H1 (cell line): Measurements from ENCODE around the gene VGLL4. TPM values are rescaled to one million over a fixed set of nuclear protein-coding genes. Genes with fewer than 3 reads are reported as not detected.

ENCODE experiments used
- CTCF ChIA-PET: fragments of 300-600 bp; sonication (Branson Sonifier 250); formaldehyde crosslinking; loops from one replicate; lab custom pipeline; 2021; ENCODE audit not compliant: partially characterized antibody; lab: Charles Lee
- POLR2A ChIA-PET: fragments of 300-600 bp; sonication (Branson Sonifier 250); formaldehyde crosslinking; loops from one replicate; lab custom pipeline; 2021; ENCODE audit warnings: inconsistent platforms; ENCODE audit not compliant: partially characterized antibody; lab: Charles Lee
- DNase-seq, 2 experiments: peaks; one replicate each; pipeline versions ENCODE4 v3.0.0 to v3.0.0-alpha.2; 2010 to 2022; ENCODE audit warnings: low spot score in 2 of 2, low read depth in 1 of 2, mixed read lengths in 1 of 2
- FAIRE-seq: peaks from 2 replicates; lab custom pipeline; 2011; peaks lifted over from hg19 to GRCh38; lab: Jason Lieb, UNC
- H2AFZ ChIP-seq: 2 replicates; pipeline ENCODE4 v1.8.1; 2012; ENCODE audit warnings: low read length, inconsistent platforms
- H2AK5ac ChIP-seq: 2 replicates; pipeline ENCODE4 v1.6.1; 2013; ENCODE audit warnings: low read depth, low read length
- H2BK120ac ChIP-seq: replicated peaks from 2 replicates; pipeline ENCODE3; 2013; ENCODE audit warnings: low read depth, low read length, inconsistent platforms
- H2BK12ac ChIP-seq: 2 replicates; pipeline ENCODE4 v1.6.1; 2013; ENCODE audit warnings: low read depth, low read length
- H2BK15ac ChIP-seq: 2 replicates; pipeline ENCODE4 v1.6.1; 2013; ENCODE audit warnings: low read length
- H2BK20ac ChIP-seq: 2 replicates; pipeline ENCODE4 v1.6.1; 2013; ENCODE audit warnings: low read length
- H2BK5ac ChIP-seq: 2 replicates; pipeline ENCODE4 v1.6.1; 2013; ENCODE audit warnings: low read depth, low read length
- H3K14ac ChIP-seq: 2 replicates; pipeline ENCODE4 v1.6.1; 2013; ENCODE audit warnings: inconsistent platforms; ENCODE audit not compliant: insufficient read length
- H3K18ac ChIP-seq: 2 replicates; pipeline ENCODE4 v1.6.1; 2013; ENCODE audit warnings: low read length; ENCODE audit errors: extremely low read depth
- H3K23ac ChIP-seq: 2 replicates; pipeline ENCODE4 v1.6.1; 2013; ENCODE audit warnings: inconsistent platforms; ENCODE audit not compliant: insufficient read length
- H3K23me2 ChIP-seq: 2 replicates; pipeline ENCODE4 v1.6.1; 2013; ENCODE audit warnings: low read depth, low read length
- H3K27ac ChIP-seq: 2 replicates; pipeline ENCODE4 v1.6.1; 2011; ENCODE audit warnings: low read depth, low read length, inconsistent platforms
- H3K27me3 ChIP-seq, 4 experiments: replicated peaks in 1 of 4; 1 replicate in 1 of 4; 2 replicates in 3 of 4; pipeline versions ENCODE4 v1.6.1 to v1.8.1; 2011 to 2013; ENCODE audit warnings: low read length in 3 of 4, mild to moderate bottlenecking in 3 of 4, inconsistent platforms in 2 of 4, mixed read lengths in 2 of 4, moderate library complexity in 1 of 4; ENCODE audit not compliant: control insufficient read depth in 3 of 4, insufficient read depth in 3 of 4; ENCODE audit errors: extremely low read depth in 1 of 4
- H3K36me3 ChIP-seq, 4 experiments: 2 replicates each; pipeline versions ENCODE4 v1.6.1 to v1.8.1; 2011 to 2013; ENCODE audit warnings: mild to moderate bottlenecking in 4 of 4, low read length in 3 of 4, moderate library complexity in 2 of 4, control low read depth in 1 of 4, inconsistent platforms in 1 of 4; ENCODE audit not compliant: insufficient read depth in 4 of 4, control insufficient read depth in 2 of 4
- H3K4ac ChIP-seq: replicated peaks from 2 replicates; pipeline ENCODE3; 2013; ENCODE audit warnings: low read length, low read depth, mixed read lengths, inconsistent platforms; ENCODE audit not compliant: insufficient read length
- H3K4me1 ChIP-seq, 4 experiments: replicated peaks in 1 of 4; 1 replicate in 1 of 4; 2 replicates in 3 of 4; pipeline versions ENCODE4 v1.6.1 to v1.8.1; 2011 to 2013; ENCODE audit warnings: low read length in 3 of 4, inconsistent platforms in 2 of 4, mixed read lengths in 1 of 4; ENCODE audit not compliant: insufficient read depth in 4 of 4, control insufficient read depth in 3 of 4
- H3K4me2 ChIP-seq, 2 experiments: 2 replicates each; pipeline versions ENCODE4 v1.6.1 to v1.8.1; 2011 to 2013; ENCODE audit warnings: low read depth in 2 of 2, low read length in 2 of 2, control low read depth in 1 of 2, inconsistent platforms in 1 of 2, mild to moderate bottlenecking in 1 of 2; ENCODE audit not compliant: insufficient read depth in 1 of 2
- H3K4me3 ChIP-seq, 4 experiments: fragments of 200-600, 300-600 bp in 1 of 4; sonication (generic), shearing (Covaris generic), sonication (Bioruptor Twin) in 1 of 4; 2 replicates each; pipeline versions ENCODE4 v1.5.1 to v1.8.1; 2011 to 2016; ENCODE audit warnings: low read length in 4 of 4, low read depth in 3 of 4, control low read depth in 2 of 4, inconsistent platforms in 2 of 4, mild to moderate bottlenecking in 2 of 4, mixed read lengths in 1 of 4, moderate library complexity in 1 of 4; ENCODE audit not compliant: insufficient read depth in 2 of 4; ENCODE audit errors: extremely low read depth in 1 of 4
- H3K56ac ChIP-seq: replicated peaks from 2 replicates; pipeline ENCODE3; 2013; ENCODE audit warnings: low read depth, mild to moderate bottlenecking, mixed read lengths, low read length, inconsistent platforms; ENCODE audit not compliant: insufficient read length
- H3K79me1 ChIP-seq: 2 replicates; pipeline ENCODE4 v1.6.1; 2013; ENCODE audit warnings: low read depth, low read length, control low read depth
- H3K79me2 ChIP-seq, 2 experiments: 2 replicates each; pipeline versions ENCODE4 v1.6.1 to v1.8.1; 2012 to 2013; ENCODE audit warnings: low read length in 2 of 2, mild to moderate bottlenecking in 2 of 2, inconsistent platforms in 1 of 2; ENCODE audit not compliant: insufficient read depth in 2 of 2, control insufficient read depth in 1 of 2
- H3K9ac ChIP-seq, 4 experiments: replicated peaks in 1 of 4; 1 replicate in 1 of 4; 2 replicates in 3 of 4; pipeline versions ENCODE4 v1.6.1 to v1.8.1; 2011 to 2013; ENCODE audit warnings: low read depth in 3 of 4, low read length in 3 of 4, control low read depth in 2 of 4, mild to moderate bottlenecking in 2 of 4, moderate library complexity in 2 of 4, inconsistent platforms in 1 of 4; ENCODE audit errors: extremely low read depth in 1 of 4
- H3K9me3 ChIP-seq, 2 experiments: 2 replicates each; pipeline versions ENCODE4 v1.6.1 to v1.8.1; 2012 to 2013; ENCODE audit warnings: mild to moderate bottlenecking in 2 of 2, moderate library complexity in 2 of 2, control low read depth in 1 of 2, inconsistent platforms in 1 of 2, low read depth in 1 of 2, low read length in 1 of 2, mixed read lengths in 1 of 2; ENCODE audit not compliant: insufficient read depth in 2 of 2
- H4K20me1 ChIP-seq, 2 experiments: replicated peaks in 1 of 2; 2 replicates each; pipeline versions ENCODE3 to v1.8.1; 2011 to 2013; ENCODE audit warnings: inconsistent platforms in 2 of 2, low read length in 2 of 2, mild to moderate bottlenecking in 1 of 2; ENCODE audit not compliant: insufficient read depth in 2 of 2, control insufficient read depth in 1 of 2
- H4K5ac ChIP-seq: 2 replicates; pipeline ENCODE4 v1.6.1; 2013; ENCODE audit warnings: low read length, low read depth, mixed read lengths, inconsistent platforms; ENCODE audit not compliant: insufficient read length
- H4K8ac ChIP-seq: 2 replicates; pipeline ENCODE4 v1.8.0; 2013; ENCODE audit warnings: mild to moderate bottlenecking, moderate library complexity, low read length, inconsistent platforms; ENCODE audit not compliant: insufficient read depth; ENCODE audit errors: extremely low read depth
- H4K91ac ChIP-seq: replicated peaks from 2 replicates; pipeline ENCODE3; 2013; ENCODE audit warnings: low read length, mixed read lengths, inconsistent platforms; ENCODE audit not compliant: insufficient read length
- ASH2L ChIP-seq: fragments of 200-600, 300-600 bp; sonication (generic); IDR thresholded peaks from one replicate; pipeline ENCODE4 v1.7.1; 2017; ENCODE audit warnings: low read length
- EP300 ChIP-seq, 2 experiments: IDR thresholded peaks; 1 replicate in 1 of 2; 2 replicates in 1 of 2; pipeline ENCODE4 v1.6.1; 2011 to 2012; ENCODE audit warnings: low read depth in 2 of 2, low read length in 2 of 2, mild to moderate bottlenecking in 2 of 2, borderline replicate concordance in 1 of 2, inconsistent platforms in 1 of 2, moderate library complexity in 1 of 2
- FOSL1 ChIP-seq: IDR thresholded peaks from 2 replicates; pipeline ENCODE4 v1.6.1; 2011; ENCODE audit warnings: mild to moderate bottlenecking, low read depth, low read length, moderate library complexity; ENCODE audit not compliant: insufficient read depth
- RFX5 ChIP-seq: IDR thresholded peaks from 2 replicates; pipeline ENCODE4 v1.6.1; 2011; ENCODE audit warnings: low read depth, low read length, improper control_type of control experiment, borderline replicate concordance
- SIX5 ChIP-seq: IDR thresholded peaks from 2 replicates; pipeline ENCODE4 v1.6.1; 2011; ENCODE audit warnings: mild to moderate bottlenecking, low read depth, low read length
- TAF1 ChIP-seq: IDR thresholded peaks from 2 replicates; pipeline ENCODE4 v1.6.1; 2011; ENCODE audit warnings: mild to moderate bottlenecking, low read depth, low read length
- WGBS, 2 experiments: shearing (Covaris generic) in 1 of 2; methylation state at CpG; one replicate each; pipeline versions ENCODE4 v1.1.6 to v1.1.7; 2013 to 2015; ENCODE audit warnings: low lambda C conversion rate in 2 of 2, mixed read lengths in 2 of 2, inconsistent platforms in 1 of 2, low coverage in 1 of 2, missing lambda C conversion rate in 1 of 2; ENCODE audit not compliant: insufficient replicate concordance in 2 of 2, insufficient coverage in 1 of 2, insufficient read length in 1 of 2; ENCODE audit errors: extremely low coverage in 1 of 2, missing lambda C conversion rate in 1 of 2; 5-methylcytosine and 5-hydroxymethylcytosine counted together
- polyA plus RNA-seq, 7 experiments: library from polyadenylated mRNA; depleted of rRNA in 3 of 7; stranded (reverse) in 5 of 7; unstranded in 2 of 7; fragments of >200 nt in 5 of 7; fragments of 200-250 nt in 2 of 7; gene quantifications; 1 replicate in 5 of 7; 2 replicates in 1 of 7; 4 replicates in 1 of 7; pipeline versions ENCODE4 v1.2.1 to v1.2.3, GENCODE V29; 2011 to 2013; ENCODE audit warnings: missing spikeins in 2 of 7, mixed read lengths in 2 of 7
- total RNA-seq: library from RNA; stranded (reverse); fragmentation: NEBNext Ultra II Directional; extraction: Animal tissue kit (Norgen Biotek cat#: 25700); gene quantifications from 2 replicates; pipeline ENCODE4 v1.2.1, GENCODE V29; 2021

VGLL4 gene
- total and polyA plus RNA-seq, 2 of the 8 experiments (the other 6 are each of a cell fraction or from before 2014, with no cell fraction given) = 45.1 to 50.0 TPM

- ChIA-PET POLR2A (interaction anchor here (1.2 kb wide), 1 partner anchor 542 kb away, joined by 3 read pairs; no protein-coding TSS in a partner anchor), CTCF (interaction anchor here (0.6 to 1.4 kb wide), 6 partner anchors 9 to 112 kb away, joined by 3 to 4 read pairs (median 3); no protein-coding TSS in a partner anchor)
- 0 out of 4 replicates have a peak overlapping the region, but pooled peaks of 1 of the 2 experiments have one; percentile 8 for H3K4me2 ChIP-seq
- H4K8ac ChIP-seq = no peak overlapping the region
- no peaks in the 10 kb centered on the region for H3K9me3 ChIP-seq
- no peak overlapping the region for H4K91ac ChIP-seq
- no peak overlapping the region for H3K23ac ChIP-seq
- no peaks in the 10 kb centered on the region for H3K27me3 ChIP-seq
- 85% methylated on average over 3 of the region's 3 CpGs; no CpG with 5 or more reads in 1 of the 2 experiments for WGBS, 2 experiments
- no peak overlapping the region for H2BK120ac ChIP-seq
- no peak overlapping the region for H3K9ac ChIP-seq
- no peak overlapping the region for H2AK5ac ChIP-seq
- no peak overlapping the region for H3K4ac ChIP-seq
- no peak for TF ChIP-seq EP300 (IDR thresholded peaks at IDR 0.05; ENCODE audit: borderline replicate concordance in 1 of 2, low read depth in 2 of 2, low read length in 2 of 2)
- TF ChIP-seq RFX5 = no peak
- TF ChIP-seq FOSL1 = no peak
- TF ChIP-seq SIX5 = no peak
- no peak for TF ChIP-seq TAF1
- TF ChIP-seq ASH2L = no peak
- H2BK15ac ChIP-seq = no peak overlapping the region
- H3K23me2 ChIP-seq = no peaks in the 10 kb centered on the region
- no peaks in the 10 kb centered on the region for H3K79me2 ChIP-seq
- H2BK12ac ChIP-seq = no peak overlapping the region; the same call in 1 of the 2 replicates
- H3K4me3 ChIP-seq = no peak overlapping the region
- no peak overlapping the region for H4K5ac ChIP-seq
- H3K4me1 ChIP-seq = peaks cover 1 to 9% (median 8%) of the 10 kb centered on the region in 4 experiments; a peak in 5 of 7 replicates
- H3K36me3 ChIP-seq = no peaks in the 10 kb centered on the region
- H3K14ac ChIP-seq = no peak overlapping the region
- no peak overlapping the region for H3K56ac ChIP-seq
- H2BK5ac ChIP-seq = no peak overlapping the region
- H3K27ac ChIP-seq = no peak overlapping the region
- no peak overlapping the region for H2AFZ ChIP-seq
- H3K79me1 ChIP-seq = no peaks in the 10 kb centered on the region
- FAIRE-seq = no peak
- DNase-seq = no peak
- H2BK20ac ChIP-seq = no peak overlapping the region
- H3K18ac ChIP-seq = no peak overlapping the region
- peaks cover 0 to 2% of the 10 kb centered on the region in 2 experiments for H4K20me1 ChIP-seq
These were observed 48.2 kb upstream of the VGLL4 start for GRCh38 chr3:11691767-11692531.
